ENCODE data around the gene PRIMA1.

The PRIMA1 gene

GRCh38 chr14:93753647-93754046 lies 34.6 kb downstream of the PRIMA1 start:
- no peak for DNase-seq (ENCODE audit: low read depth)

- no peak for DNase-seq (ENCODE audit: low read depth)
Measured at GRCh38 chr14:93752980-93753561, 35.2 kb downstream of the PRIMA1 start.

DNA sequence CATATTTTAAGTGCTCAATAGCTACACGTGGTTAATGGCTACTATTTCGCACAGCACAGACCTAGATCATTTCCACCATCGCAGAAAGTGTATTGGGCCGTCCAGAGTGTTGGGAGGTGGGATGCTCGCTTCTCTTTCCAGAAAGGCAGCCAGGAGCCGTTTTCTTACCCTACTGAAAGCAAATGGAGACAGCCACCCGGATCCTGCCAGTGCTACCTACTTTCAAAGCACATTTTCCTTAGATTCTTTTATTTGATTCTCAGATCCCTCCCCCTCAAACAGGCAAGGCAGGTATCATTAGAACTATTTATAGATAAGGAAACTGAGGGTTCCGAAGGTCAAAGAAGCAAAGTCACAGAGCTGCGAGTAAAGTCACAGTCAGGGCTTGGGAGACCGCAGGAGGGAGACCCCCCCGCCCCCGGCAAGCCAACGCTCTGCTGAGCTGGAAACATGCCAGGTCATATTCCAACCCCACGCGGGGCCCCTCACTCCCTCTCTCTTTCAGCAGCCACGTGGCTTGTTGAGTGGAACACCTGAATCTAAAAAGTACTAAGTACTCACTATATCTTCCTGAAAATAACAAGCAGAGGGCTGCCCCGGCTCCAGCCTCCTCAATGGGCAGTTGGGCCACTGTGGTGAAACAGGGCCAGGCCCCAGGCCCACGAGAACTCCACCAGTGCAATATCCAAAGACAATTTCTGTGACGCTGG lies 36.2 kb downstream of the PRIMA1 start:
- no peak for DNase-seq (ENCODE audit: low read depth)

GRCh38 chr14:93749076-93749420 lies 39.2 kb downstream of the PRIMA1 start:
- no peak for DNase-seq (ENCODE audit: low read depth)

GRCh38 chr14:93748208-93749075 lies 39.8 kb downstream of the PRIMA1 start:
- DNase-seq (ENCODE audit: low read depth), result no peak

DNA sequence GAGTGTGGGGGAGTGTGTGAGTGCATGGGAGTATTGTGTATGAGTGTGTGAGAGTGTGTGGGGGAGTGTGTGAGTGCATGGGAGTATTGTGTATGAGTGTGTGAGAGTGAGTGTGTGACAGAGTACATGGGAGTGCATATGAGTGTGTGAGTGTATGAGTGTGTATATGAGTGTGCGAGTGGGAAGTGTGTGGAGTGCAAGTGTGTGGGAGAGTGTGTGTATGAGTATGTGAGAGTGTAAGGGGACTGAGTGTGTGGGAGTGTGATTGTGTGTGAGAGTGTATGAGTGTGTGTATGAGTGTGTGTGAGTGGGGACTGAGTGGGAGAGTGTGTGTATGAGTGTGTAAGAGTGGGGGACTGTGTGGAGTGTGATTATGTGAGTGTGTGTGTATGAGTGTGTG lies 40.7 kb downstream of the PRIMA1 start:
- DNase-seq (ENCODE audit: low read depth), result no peak

- no peak for DNase-seq (ENCODE audit: low read depth)
Measured at GRCh38 chr14:93747102-93747501, 41.2 kb downstream of the PRIMA1 start.

GRCh38 chr14:93745603-93746273 lies 42.5 kb downstream of the PRIMA1 start:
- DNase-seq (ENCODE audit: low read depth), result no peak

GRCh38 chr14:93744876-93745275 lies 43.4 kb downstream of the PRIMA1 start:
- no peak for DNase-seq (ENCODE audit: low read depth)

GRCh38 chr14:93744176-93744575 lies 44.1 kb downstream of the PRIMA1 start:
- DNase-seq (ENCODE audit: low read depth), result no peak

DNA sequence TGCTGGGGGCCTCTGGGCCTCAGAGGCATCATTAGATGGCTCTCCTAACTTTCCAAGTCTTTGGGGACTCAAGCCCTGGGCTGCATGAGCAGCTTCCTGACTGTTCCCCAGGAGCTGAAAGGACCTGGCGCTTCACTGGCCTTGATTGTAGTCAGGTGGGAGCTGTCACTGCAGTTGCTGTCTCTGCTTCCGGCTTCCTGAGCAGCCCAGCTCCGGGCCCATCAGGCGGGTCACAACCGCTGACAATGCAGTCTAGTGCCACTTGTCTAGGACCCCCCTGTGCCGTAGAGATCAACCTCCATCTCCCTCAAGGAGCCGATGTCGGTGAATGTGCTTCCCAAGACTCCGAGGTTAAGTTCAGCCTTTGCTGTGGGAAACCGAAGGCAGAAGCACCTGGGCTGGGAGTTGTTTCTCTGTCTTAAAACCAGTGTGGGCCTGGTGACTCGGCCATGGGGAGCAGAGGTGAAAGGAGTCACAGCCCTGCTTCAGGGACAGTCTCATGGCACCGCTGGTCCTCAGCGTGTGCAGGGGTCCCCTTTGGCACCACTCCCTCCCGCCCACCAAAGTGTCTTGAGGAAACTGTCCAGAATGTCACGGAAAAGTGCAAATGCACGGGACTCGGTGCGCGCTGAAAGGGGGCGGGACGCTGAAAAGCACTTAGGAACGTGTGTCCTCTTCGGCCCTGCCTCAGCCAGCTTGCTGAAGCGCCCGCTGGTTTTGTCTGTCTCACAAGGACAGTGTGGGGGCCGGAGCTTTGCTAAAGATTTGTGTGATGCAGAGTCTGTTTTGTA lies 44.8 kb downstream of the PRIMA1 start:
- no peak for DNase-seq (ENCODE audit: low read depth)

GRCh38 chr14:93742761-93743160 lies 45.5 kb downstream of the PRIMA1 start:
- DNase-seq (ENCODE audit: low read depth), result no peak

DNA sequence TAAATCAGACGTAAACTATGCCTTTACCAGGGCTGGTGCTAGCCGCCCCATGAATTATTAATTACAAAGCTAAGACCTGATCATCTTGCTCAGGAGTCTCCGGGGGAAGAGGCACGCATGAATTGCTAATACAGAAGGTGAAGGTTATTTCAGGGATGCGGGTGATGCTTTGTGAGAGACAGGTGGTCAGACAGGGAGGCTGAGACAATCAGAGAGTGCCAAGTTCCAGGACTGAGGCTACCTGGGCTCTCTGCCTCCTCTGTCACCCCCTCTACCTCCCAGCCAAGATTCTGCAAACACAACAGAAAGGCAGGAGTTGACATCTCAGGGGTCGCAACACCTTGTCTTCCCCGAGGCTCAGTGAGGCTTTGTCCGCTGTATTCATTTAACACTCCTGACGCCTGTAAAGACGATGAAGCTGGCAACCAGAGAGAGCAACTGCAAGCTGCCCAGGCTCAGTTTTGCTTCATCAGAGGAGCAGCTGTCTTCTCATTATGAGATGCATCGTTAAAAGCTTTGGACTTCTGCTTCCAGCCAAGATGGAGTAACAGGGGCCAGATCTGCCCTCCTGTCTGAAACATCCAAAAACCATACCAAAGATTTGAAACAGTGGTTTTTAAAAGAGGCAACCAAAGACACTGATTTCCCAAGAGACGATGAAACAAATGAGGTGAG lies 46.6 kb downstream of the PRIMA1 start:
- no peak for DNase-seq (ENCODE audit: low read depth)

DNA sequence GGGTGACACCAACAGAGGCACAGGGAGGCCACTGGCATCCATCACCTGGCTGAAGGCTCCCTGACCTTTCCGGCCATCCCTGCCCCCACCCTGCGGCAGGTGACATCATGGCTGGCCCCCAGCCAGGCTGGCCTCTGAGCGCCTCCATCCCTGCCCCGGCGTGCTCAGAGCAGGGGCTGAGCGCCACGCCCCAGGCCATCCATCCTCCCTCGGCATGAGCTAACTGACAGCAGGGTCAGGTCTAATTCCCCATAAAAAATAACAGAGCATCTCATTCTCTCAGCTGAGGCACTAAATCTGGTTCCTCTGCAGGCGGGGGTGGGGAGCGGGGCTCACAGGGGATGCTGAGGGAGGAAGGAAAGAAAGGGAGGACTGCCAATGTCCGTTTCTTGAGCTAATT lies 50.7 kb downstream of the PRIMA1 start:
- no peak for DNase-seq (ENCODE audit: low read depth)

- DNase-seq (ENCODE audit: low read depth), result no peak
Measured at GRCh38 chr14:93736378-93737014, 51.8 kb downstream of the PRIMA1 start.

- no peak for DNase-seq (ENCODE audit: low read depth)
Measured at GRCh38 chr14:93735206-93735605, 53.1 kb downstream of the PRIMA1 start.

GRCh38 chr14:93734086-93734822 lies 54.0 kb downstream of the PRIMA1 start:
- DNase-seq (ENCODE audit: low read depth), result no peak

DNA sequence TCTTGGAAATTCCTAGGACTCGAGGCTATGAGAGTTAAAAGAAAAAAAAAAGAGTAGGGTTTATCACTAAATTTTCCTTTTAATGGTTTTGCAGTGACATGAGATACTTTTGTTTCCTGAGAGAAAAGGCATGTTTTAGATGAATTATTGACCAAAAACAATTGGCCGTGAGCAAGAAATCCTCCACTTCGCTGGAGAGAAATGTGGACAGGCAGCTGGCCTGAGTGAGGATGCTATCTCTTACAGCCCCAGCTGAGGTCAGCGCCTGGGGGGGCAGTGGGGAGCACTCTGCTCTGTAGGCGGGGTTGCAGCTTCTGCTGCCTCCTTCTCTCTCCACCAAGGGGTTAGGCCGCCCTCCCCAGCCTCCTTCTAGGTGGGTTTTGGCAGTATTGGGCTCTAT lies 54.7 kb downstream of the PRIMA1 start:
- DNase-seq (ENCODE audit: low read depth), result no peak

GRCh38 chr14:93733231-93733630 lies 55.1 kb downstream of the PRIMA1 start:
- DNase-seq (ENCODE audit: low read depth), result no peak

- DNase-seq (ENCODE audit: low read depth), result no peak
Measured at GRCh38 chr14:93732524-93732923, 55.8 kb downstream of the PRIMA1 start.

Measured in EH (cell line).